ENCODE measurements around the gene ODAD2. TPM values are rescaled to one million over a fixed set of nuclear protein-coding genes. Genes with fewer than 3 reads are reported as not detected.

ODAD2 gene
- total and polyA plus RNA-seq, 2 donors (not counting 3 experiments of a cell fraction or from before 2014, with no cell fraction given) = 1.1 to 4.4 TPM

DNA sequence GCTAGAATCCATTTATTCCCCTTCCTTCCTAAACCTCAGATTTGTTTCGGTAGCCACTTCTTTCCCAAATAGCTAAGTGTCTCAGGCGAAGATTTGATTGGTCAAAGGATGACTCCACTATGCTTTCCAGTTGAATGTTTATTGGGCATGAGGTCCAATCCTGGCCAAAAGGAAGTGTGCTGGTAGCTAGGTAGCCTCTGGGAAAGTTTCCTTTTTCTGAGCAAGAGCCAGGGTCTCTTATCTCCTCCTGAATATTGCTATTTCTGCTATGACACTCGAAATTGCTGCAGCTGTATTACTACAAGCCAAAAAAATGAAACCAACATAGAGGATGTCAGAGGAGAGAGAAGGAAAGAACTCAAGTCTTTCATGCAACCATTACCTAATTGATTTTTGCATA lies 199.8 kb downstream of the ODAD2 start:
- ChIA-PET CTCF (interaction anchor here (0.9 to 1.4 kb wide), 2 partner anchors 8 to 15 kb away, joined by 3 to 4 read pairs; no protein-coding TSS in a partner anchor), POLR2A (no interaction called here)
- H3K36me3 ChIP-seq (ENCODE audit: control insufficient read depth in 2 of 2, extremely low read depth in 1 of 2, insufficient read depth in 2 of 2, low read length in 2 of 2) = no peaks in the 10 kb centered on the region
- no peak overlapping the region for H3K4me3 ChIP-seq (replicated peaks in 1 of 3; ENCODE audit: insufficient read depth in 1 of 3, low read depth in 1 of 3, low read length in 3 of 3)
- BruUV-seq (replicated peaks) = no TSS peak
- H4K20me1 ChIP-seq (replicated peaks; ENCODE audit: control insufficient read depth, extremely low read depth, insufficient read depth, low read length) = no peaks in the 10 kb centered on the region
- H2AFZ ChIP-seq (ENCODE audit: low read depth, low read length) = no peak overlapping the region
- H3K27me3 ChIP-seq (ENCODE audit: control insufficient read depth in 2 of 2, insufficient read depth in 2 of 2, low read length in 2 of 2) = peaks cover 0 to 12% of the 10 kb centered on the region in 2 experiments
- intact Hi-C loops (cut with micrococcal nuclease) = no loop called here
- no peak overlapping the region for H3K9ac ChIP-seq (replicated peaks; ENCODE audit: extremely low read depth, insufficient read depth, low read length)
- no peaks in the 10 kb centered on the region for H3K9me3 ChIP-seq (replicated peaks; ENCODE audit: control insufficient read depth, insufficient read depth, low read length)
- H3K27ac ChIP-seq (ENCODE audit: insufficient read depth, low read depth, low read length) = no peak overlapping the region
- FAIRE-seq = no peak
- no peaks in the 10 kb centered on the region for H3K9me1 ChIP-seq (replicated peaks; ENCODE audit: control insufficient read depth, extremely low read depth, insufficient read depth, low read length)
- no peaks in the 10 kb centered on the region for H3K4me1 ChIP-seq (ENCODE audit: control insufficient read depth, extremely low read depth, insufficient read depth, low read length)
- H3K4me2 ChIP-seq (ENCODE audit: insufficient read depth, low read length) = no peak overlapping the region
- no peaks in the 10 kb centered on the region for H3K79me2 ChIP-seq (ENCODE audit: control insufficient read depth, insufficient read depth, low read length)
- no peak for DNase-seq (ENCODE audit: low read depth, low spot score)
- TF ChIP-seq, protein P1, sequence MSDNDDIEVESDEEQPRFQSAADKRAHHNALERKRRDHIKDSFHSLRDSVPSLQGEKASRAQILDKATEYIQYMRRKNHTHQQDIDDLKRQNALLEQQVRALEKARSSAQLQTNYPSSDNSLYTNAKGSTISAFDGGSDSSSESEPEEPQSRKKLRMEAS (IDR thresholded peaks at IDR 0.05; ENCODE audit: insufficient read depth, insufficient read length) = no peak
- TF ChIP-seq FOS (IDR thresholded peaks at IDR 0.05; ENCODE audit: borderline replicate concordance, insufficient read depth, low read length) (no peak), JUN (IDR thresholded peaks at IDR 0.05; ENCODE audit: borderline replicate concordance, insufficient read depth, insufficient read length, low read depth) (no peak), MYC (IDR thresholded peaks at IDR 0.05; ENCODE audit: low read depth, low read length) (no peak), GATA2 (IDR thresholded peaks at IDR 0.05; ENCODE audit: insufficient read depth, insufficient read length, low read depth, low read length) (no peak), POLR2A (IDR thresholded peaks at IDR 0.05; ENCODE audit: low read depth, low read length) (no peak), EZH2 (IDR thresholded peaks at IDR 0.05; ENCODE audit: borderline replicate concordance, low read depth, low read length, severe bottlenecking) (no peak)
- TF ChIP-seq, protein P2, sequence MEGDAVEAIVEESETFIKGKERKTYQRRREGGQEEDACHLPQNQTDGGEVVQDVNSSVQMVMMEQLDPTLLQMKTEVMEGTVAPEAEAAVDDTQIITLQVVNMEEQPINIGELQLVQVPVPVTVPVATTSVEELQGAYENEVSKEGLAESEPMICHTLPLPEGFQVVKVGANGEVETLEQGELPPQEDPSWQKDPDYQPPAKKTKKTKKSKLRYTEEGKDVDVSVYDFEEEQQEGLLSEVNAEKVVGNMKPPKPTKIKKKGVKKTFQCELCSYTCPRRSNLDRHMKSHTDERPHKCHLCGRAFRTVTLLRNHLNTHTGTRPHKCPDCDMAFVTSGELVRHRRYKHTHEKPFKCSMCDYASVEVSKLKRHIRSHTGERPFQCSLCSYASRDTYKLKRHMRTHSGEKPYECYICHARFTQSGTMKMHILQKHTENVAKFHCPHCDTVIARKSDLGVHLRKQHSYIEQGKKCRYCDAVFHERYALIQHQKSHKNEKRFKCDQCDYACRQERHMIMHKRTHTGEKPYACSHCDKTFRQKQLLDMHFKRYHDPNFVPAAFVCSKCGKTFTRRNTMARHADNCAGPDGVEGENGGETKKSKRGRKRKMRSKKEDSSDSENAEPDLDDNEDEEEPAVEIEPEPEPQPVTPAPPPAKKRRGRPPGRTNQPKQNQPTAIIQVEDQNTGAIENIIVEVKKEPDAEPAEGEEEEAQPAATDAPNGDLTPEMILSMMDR (IDR thresholded peaks at IDR 0.05; ENCODE audit: extremely low read depth in 1 of 2, insufficient read depth in 1 of 2, low read depth in 1 of 2, low read length in 2 of 2) = no peak
- dilution Hi-C loops (cut with MboI; ENCODE audit: extremely low pct_ligation_motif_present, low sequenced_read_pairs) = no loop called here
